ENCODE results near the gene DCLK2.
A peak's percentile ranks its signal among the peaks of the same experiment; 100 is the strongest.

Gene DCLK2

DNA sequence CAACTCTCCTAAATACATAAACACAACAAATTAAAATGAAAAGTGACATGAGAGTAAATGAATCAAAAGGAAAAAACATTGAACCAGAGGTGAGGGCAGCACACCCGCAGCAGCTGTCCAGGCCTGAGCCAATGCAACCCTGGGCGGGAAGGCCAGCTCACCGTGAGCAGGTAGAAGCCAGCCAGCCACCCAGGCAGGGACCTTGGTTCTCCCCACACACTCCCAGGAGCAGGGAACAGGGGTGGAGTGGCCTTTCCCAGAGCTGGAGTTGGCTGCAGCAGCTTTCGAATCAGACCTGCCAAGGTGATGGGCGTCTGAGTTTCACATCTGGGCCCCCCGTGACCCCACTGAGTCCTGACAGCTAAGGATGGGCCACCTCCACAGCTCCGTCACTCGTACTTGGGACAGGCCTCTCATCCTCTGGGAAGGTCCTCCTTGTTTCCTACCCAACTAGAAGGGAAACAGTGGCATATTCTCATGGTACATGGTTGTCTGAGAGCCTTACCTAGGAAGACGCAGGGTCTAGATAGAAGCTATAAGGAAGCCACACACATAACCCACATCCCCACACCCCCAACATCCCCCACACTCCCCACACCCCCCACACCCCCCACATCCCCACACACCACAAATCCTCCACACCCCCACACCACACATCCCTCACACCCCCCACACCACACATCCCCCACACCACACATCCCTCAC lies 172.2 kb downstream of the DCLK2 start:
- H3K9me3 ChIP-seq (ENCODE audit: control extremely low read depth in 1 of 5, control insufficient read depth in 4 of 5, insufficient read depth in 2 of 5, low read depth in 1 of 5, low read length in 4 of 5), result no peaks in the 10 kb centered on the region
- peaks cover 0 to 6% (median 0%) of the 10 kb centered on the region in 4 experiments for H3K36me3 ChIP-seq (ENCODE audit: control insufficient read depth in 4 of 4, insufficient read depth in 4 of 4, low read length in 3 of 4)
- 95% methylated on average over 8 of the region's 9 CpGs for WGBS (ENCODE audit: insufficient coverage)
- POLR2A ChIA-PET, result no interaction called here
- H3K4me1 ChIP-seq (ENCODE audit: control extremely low read depth in 1 of 4, control insufficient read depth in 4 of 4, insufficient read depth in 4 of 4, low read length in 3 of 4), result peaks cover 0 to 11% (median 9%) of the 10 kb centered on the region in 4 experiments
- H3K4me3 ChIP-seq (ENCODE audit: control insufficient read depth in 1 of 7, extremely low read depth in 1 of 7, insufficient read depth in 4 of 7, low read depth in 2 of 7, low read length in 6 of 7), result no peak overlapping the region
- H3K27ac ChIP-seq (ENCODE audit: insufficient read depth in 1 of 2, low read depth in 1 of 2, low read length in 2 of 2, poor library complexity in 1 of 2, severe bottlenecking in 2 of 2), result no peak overlapping the region
- no peaks in the 10 kb centered on the region for H3K27me3 ChIP-seq (replicated peaks in 2 of 5; ENCODE audit: control insufficient read depth in 4 of 5, insufficient read depth in 5 of 5, low read length in 4 of 5)
- CTCF ChIA-PET, result interaction anchor here (1.4 kb wide), 1 partner anchor 617 kb away, joined by 3 read pairs; no protein-coding TSS in a partner anchor
- no peak for DNase-seq

DNA sequence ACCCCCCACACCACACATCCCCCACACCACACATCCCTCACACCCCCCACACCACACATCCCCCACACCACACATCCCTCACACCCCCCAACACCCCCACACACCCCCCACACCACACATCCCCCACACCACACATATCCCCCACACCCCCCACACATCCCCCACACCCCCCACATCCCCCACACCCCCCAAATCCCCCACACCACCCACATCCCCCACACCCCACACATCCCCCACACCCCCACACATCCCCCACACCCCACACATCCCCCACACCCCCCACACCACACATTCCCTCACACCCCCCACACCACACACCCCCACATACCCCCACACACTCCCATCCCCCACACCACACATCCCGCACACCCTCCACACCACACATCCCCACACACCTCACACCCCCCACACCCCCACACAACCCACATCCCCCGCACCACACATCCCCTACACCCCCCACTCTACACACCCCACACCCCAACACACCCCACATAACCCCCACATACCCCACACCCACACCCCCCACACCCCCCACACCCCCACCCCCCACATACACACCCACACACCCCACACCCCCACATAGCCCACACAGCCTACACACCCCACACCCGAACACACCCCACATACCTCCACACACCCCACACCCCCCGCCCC lies 172.9 kb downstream of the DCLK2 start:
- ChIA-PET POLR2A (no interaction called here), CTCF (interaction anchor here (1.5 kb wide), 1 partner anchor 12 kb away, joined by 4 read pairs; no protein-coding TSS in a partner anchor)
- no CpG with 5 or more reads among the region's 4 CpGs for WGBS (ENCODE audit: insufficient coverage)

DNA sequence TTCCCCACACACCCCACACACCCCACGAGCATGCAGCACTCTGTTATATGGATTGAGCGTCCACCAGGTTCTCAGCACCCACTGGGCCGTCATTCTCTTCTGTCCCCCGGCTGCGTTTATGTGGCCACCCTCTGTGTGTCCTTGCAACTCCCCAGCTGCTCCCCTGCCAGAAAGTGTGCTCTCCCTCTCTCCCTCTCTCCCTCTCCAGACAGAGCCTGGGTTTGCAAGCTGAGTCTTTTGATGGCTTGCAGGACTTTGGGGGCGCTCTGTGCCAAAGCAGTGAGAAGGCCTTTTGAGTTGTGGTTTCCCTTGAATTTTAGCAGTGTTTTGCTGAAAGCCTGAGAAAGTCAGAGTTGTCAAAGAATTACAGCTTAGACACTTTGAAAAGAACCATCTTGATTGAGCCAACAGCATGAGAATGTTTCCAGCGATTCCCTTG lies 173.5 kb downstream of the DCLK2 start:
- CTCF ChIA-PET, result interaction anchor here (0.7 to 1.5 kb wide), 2 partner anchors 11 to 29 kb away, joined by 3 to 4 read pairs; no protein-coding TSS in a partner anchor
- POLR2A ChIA-PET, result no interaction called here

More for the DNA sequence above, 172.9 kb downstream of the DCLK2 start:
- H3K4me1 ChIP-seq (ENCODE audit: control extremely low read depth in 1 of 4, control insufficient read depth in 4 of 4, insufficient read depth in 4 of 4, low read length in 3 of 4), result peaks cover 0 to 11% (median 9%) of the 10 kb centered on the region in 4 experiments
- DNase-seq, result peak in 1 of 3 donors; percentile 14
- no peaks in the 10 kb centered on the region for H3K27me3 ChIP-seq (replicated peaks in 2 of 5; ENCODE audit: control insufficient read depth in 4 of 5, insufficient read depth in 5 of 5, low read length in 4 of 5)
- H3K27ac ChIP-seq (ENCODE audit: insufficient read depth in 1 of 2, low read depth in 1 of 2, low read length in 2 of 2, poor library complexity in 1 of 2, severe bottlenecking in 2 of 2), result no peak overlapping the region
- H3K36me3 ChIP-seq (ENCODE audit: control insufficient read depth in 4 of 4, insufficient read depth in 4 of 4, low read length in 3 of 4), result peaks cover 0 to 6% (median 0%) of the 10 kb centered on the region in 4 experiments
- no peak overlapping the region for H3K4me3 ChIP-seq (ENCODE audit: control insufficient read depth in 1 of 7, extremely low read depth in 1 of 7, insufficient read depth in 4 of 7, low read depth in 2 of 7, low read length in 6 of 7)
- H3K9me3 ChIP-seq (ENCODE audit: control extremely low read depth in 1 of 5, control insufficient read depth in 4 of 5, insufficient read depth in 2 of 5, low read depth in 1 of 5, low read length in 4 of 5), result no peaks in the 10 kb centered on the region

DNA sequence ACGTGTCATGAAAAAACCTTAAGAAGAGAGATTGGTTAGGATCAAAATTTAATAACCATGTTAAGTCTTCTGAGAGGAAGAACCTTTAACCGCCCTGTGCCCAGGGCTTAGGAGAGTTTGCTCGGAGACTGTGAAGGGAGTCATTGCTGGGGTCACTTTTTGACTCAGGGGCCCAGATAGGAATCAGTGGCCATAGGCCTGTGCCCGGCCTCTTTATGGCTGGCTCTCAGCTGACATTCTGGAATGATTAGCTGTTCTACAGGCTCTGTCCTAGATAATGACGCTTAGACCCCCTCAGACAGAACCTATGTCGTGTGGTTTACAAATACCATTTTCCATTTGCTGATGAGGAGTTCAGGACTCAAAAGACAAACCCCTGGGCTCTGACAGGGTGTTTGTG lies 174.1 kb downstream of the DCLK2 start:
- Histone ChIP-seq H3K27ac (ENCODE audit: insufficient read depth in 1 of 2, low read depth in 1 of 2, low read length in 2 of 2, poor library complexity in 1 of 2, severe bottlenecking in 2 of 2) (no peak overlapping the region), H3K27me3 (replicated peaks in 2 of 5; ENCODE audit: control insufficient read depth in 4 of 5, insufficient read depth in 5 of 5, low read length in 4 of 5) (no peaks in the 10 kb centered on the region), H3K36me3 (ENCODE audit: control insufficient read depth in 4 of 4, insufficient read depth in 4 of 4, low read length in 3 of 4) (peaks cover 0 to 6% (median 0%) of the 10 kb centered on the region in 4 experiments), H3K9me3 (ENCODE audit: control extremely low read depth in 1 of 5, control insufficient read depth in 4 of 5, insufficient read depth in 2 of 5, low read depth in 1 of 5, low read length in 4 of 5) (no peaks in the 10 kb centered on the region), H3K4me1 (ENCODE audit: control extremely low read depth in 1 of 4, control insufficient read depth in 4 of 4, insufficient read depth in 4 of 4, low read length in 3 of 4) (peaks cover 0 to 13% (median 9%) of the 10 kb centered on the region in 4 experiments), H3K4me3 (ENCODE audit: control insufficient read depth in 1 of 7, extremely low read depth in 1 of 7, insufficient read depth in 4 of 7, low read depth in 2 of 7, low read length in 6 of 7) (no peak overlapping the region)
- 97% methylated on average over 6 of the region's 6 CpGs for WGBS (ENCODE audit: insufficient coverage)
- ChIA-PET CTCF (interaction anchor here (0.7 to 1.5 kb wide), 2 partner anchors 10 to 28 kb away, joined by 3 to 4 read pairs; no protein-coding TSS in a partner anchor), POLR2A (no interaction called here)
- no peak for DNase-seq

More for the DNA sequence above, 173.5 kb downstream of the DCLK2 start:
- H3K27ac ChIP-seq (ENCODE audit: insufficient read depth in 1 of 2, low read depth in 1 of 2, low read length in 2 of 2, poor library complexity in 1 of 2, severe bottlenecking in 2 of 2), result no peak overlapping the region
- no peaks in the 10 kb centered on the region for H3K9me3 ChIP-seq (ENCODE audit: control extremely low read depth in 1 of 5, control insufficient read depth in 4 of 5, insufficient read depth in 2 of 5, low read depth in 1 of 5, low read length in 4 of 5)
- 100% methylated on average over 1 of the region's 7 CpGs for WGBS (ENCODE audit: insufficient coverage)
- H3K27me3 ChIP-seq (replicated peaks in 2 of 5; ENCODE audit: control insufficient read depth in 4 of 5, insufficient read depth in 5 of 5, low read length in 4 of 5), result no peaks in the 10 kb centered on the region
- peaks cover 0 to 11% (median 9%) of the 10 kb centered on the region in 4 experiments for H3K4me1 ChIP-seq (ENCODE audit: control extremely low read depth in 1 of 4, control insufficient read depth in 4 of 4, insufficient read depth in 4 of 4, low read length in 3 of 4)
- peaks cover 0 to 6% (median 0%) of the 10 kb centered on the region in 4 experiments for H3K36me3 ChIP-seq (ENCODE audit: control insufficient read depth in 4 of 4, insufficient read depth in 4 of 4, low read length in 3 of 4)
- no peak overlapping the region for H3K4me3 ChIP-seq (ENCODE audit: control insufficient read depth in 1 of 7, extremely low read depth in 1 of 7, insufficient read depth in 4 of 7, low read depth in 2 of 7, low read length in 6 of 7)
- DNase-seq, result no peak

GRCh38 chr4:150252741-150253140 lies 174.5 kb downstream of the DCLK2 start:
- Histone ChIP-seq H3K4me1 (ENCODE audit: control extremely low read depth in 1 of 4, control insufficient read depth in 4 of 4, insufficient read depth in 4 of 4, low read length in 3 of 4) (peaks cover 0 to 17% (median 9%) of the 10 kb centered on the region in 4 experiments), H3K27me3 (replicated peaks in 2 of 5; ENCODE audit: control insufficient read depth in 4 of 5, insufficient read depth in 5 of 5, low read length in 4 of 5) (no peaks in the 10 kb centered on the region), H3K9me3 (ENCODE audit: control extremely low read depth in 1 of 5, control insufficient read depth in 4 of 5, insufficient read depth in 2 of 5, low read depth in 1 of 5, low read length in 4 of 5) (no peaks in the 10 kb centered on the region), H3K4me3 (ENCODE audit: control insufficient read depth in 1 of 7, extremely low read depth in 1 of 7, insufficient read depth in 4 of 7, low read depth in 2 of 7, low read length in 6 of 7) (no peak overlapping the region), H3K36me3 (ENCODE audit: control insufficient read depth in 4 of 4, insufficient read depth in 4 of 4, low read length in 3 of 4) (peaks cover 0 to 6% (median 0%) of the 10 kb centered on the region in 4 experiments), H3K27ac (ENCODE audit: insufficient read depth in 1 of 2, low read depth in 1 of 2, low read length in 2 of 2, poor library complexity in 1 of 2, severe bottlenecking in 2 of 2) (no peak overlapping the region)
- DNase-seq, result no peak
- ChIA-PET POLR2A (no interaction called here), CTCF (interaction anchor here (0.7 to 1.5 kb wide), 2 partner anchors 10 to 28 kb away, joined by 3 to 4 read pairs; no protein-coding TSS in a partner anchor)
- WGBS (ENCODE audit: insufficient coverage), result 100% methylated on average over 3 of the region's 7 CpGs

- H3K27ac ChIP-seq (ENCODE audit: insufficient read depth in 1 of 2, low read depth in 1 of 2, low read length in 2 of 2, poor library complexity in 1 of 2, severe bottlenecking in 2 of 2), result no peak overlapping the region
- H3K9me3 ChIP-seq (ENCODE audit: control extremely low read depth in 1 of 5, control insufficient read depth in 4 of 5, insufficient read depth in 2 of 5, low read depth in 1 of 5, low read length in 4 of 5), result no peaks in the 10 kb centered on the region
- ChIA-PET CTCF (no interaction called here), POLR2A (no interaction called here)
- H3K27me3 ChIP-seq (replicated peaks in 2 of 5; ENCODE audit: control insufficient read depth in 4 of 5, insufficient read depth in 5 of 5, low read length in 4 of 5), result no peaks in the 10 kb centered on the region
- WGBS (ENCODE audit: insufficient coverage), result 95% methylated on average over 11 of the region's 11 CpGs
- H3K36me3 ChIP-seq (ENCODE audit: control insufficient read depth in 4 of 4, insufficient read depth in 4 of 4, low read length in 3 of 4), result peaks cover 0 to 3% (median 0%) of the 10 kb centered on the region in 4 experiments
- H3K4me3 ChIP-seq (ENCODE audit: control insufficient read depth in 1 of 7, extremely low read depth in 1 of 7, insufficient read depth in 4 of 7, low read depth in 2 of 7, low read length in 6 of 7), result no peak overlapping the region
- H3K4me1 ChIP-seq (ENCODE audit: control extremely low read depth in 1 of 4, control insufficient read depth in 4 of 4, insufficient read depth in 4 of 4, low read length in 3 of 4), result peaks cover 0 to 19% (median 9%) of the 10 kb centered on the region in 4 experiments
- DNase-seq, result no peak
Measured at GRCh38 chr4:150253416-150253815, 175.2 kb downstream of the DCLK2 start.

Data from common myeloid progenitor, CD34-positive (primary cell).